ENCODE results near the gene ZNF622. TPM values are rescaled to one million over a fixed set of nuclear protein-coding genes. Genes with fewer than 3 reads are reported as not detected.

The ZNF622 gene
- total RNA-seq, 1 donor from 2014 or later: 40.0 TPM

GRCh38 chr5:16461782-16462181 lies 3.8 kb downstream of the ZNF622 start:
- H3K4me3 Mint-ChIP-seq (ENCODE audit: unreplicated experiment): no peak overlapping the region

GRCh38 chr5:16461026-16461425 lies 4.6 kb downstream of the ZNF622 start:
- no peaks in the 10 kb centered on the region for H3K9me3 Mint-ChIP-seq (ENCODE audit: unreplicated experiment)
- H3K4me3 Mint-ChIP-seq (ENCODE audit: unreplicated experiment): no peak overlapping the region
- H3K4me1 Mint-ChIP-seq (ENCODE audit: low read depth, unreplicated experiment): peaks cover 15% of the 10 kb centered on the region
- TF ChIP-seq CTCF (IDR thresholded peaks at IDR 0.05; ENCODE audit: partially characterized antibody, unreplicated experiment): no peak
- H3K36me3 Mint-ChIP-seq (ENCODE audit: unreplicated experiment): no peaks in the 10 kb centered on the region
- DNase-seq: no peak
- no peaks in the 10 kb centered on the region for H3K27me3 Mint-ChIP-seq (ENCODE audit: unreplicated experiment)
- H3K27ac Mint-ChIP-seq (ENCODE audit: unreplicated experiment): no peak overlapping the region

More at GRCh38 chr5:16461782-16462181, 3.8 kb downstream of the ZNF622 start:
- Mint-ChIP-seq H3K9me3 (ENCODE audit: unreplicated experiment) (peaks cover 4% of the 10 kb centered on the region), H3K27ac (ENCODE audit: unreplicated experiment) (no peak overlapping the region), H3K27me3 (ENCODE audit: unreplicated experiment) (peaks cover 3% of the 10 kb centered on the region), H3K36me3 (ENCODE audit: unreplicated experiment) (no peaks in the 10 kb centered on the region), H3K4me1 (ENCODE audit: low read depth, unreplicated experiment) (peaks cover 13% of the 10 kb centered on the region)
- TF ChIP-seq CTCF (IDR thresholded peaks at IDR 0.05; ENCODE audit: partially characterized antibody, unreplicated experiment): no peak
- no peak for DNase-seq

GRCh38 chr5:16459451-16459850 lies 6.1 kb downstream of the ZNF622 start:
- H3K36me3 Mint-ChIP-seq (ENCODE audit: unreplicated experiment): no peaks in the 10 kb centered on the region
- no peaks in the 10 kb centered on the region for H3K27me3 Mint-ChIP-seq (ENCODE audit: unreplicated experiment)
- no peak for TF ChIP-seq CTCF (IDR thresholded peaks at IDR 0.05; ENCODE audit: partially characterized antibody, unreplicated experiment)
- DNase-seq: no peak
- no peak overlapping the region for H3K27ac Mint-ChIP-seq (ENCODE audit: unreplicated experiment)
- H3K4me1 Mint-ChIP-seq (ENCODE audit: low read depth, unreplicated experiment): peaks cover 14% of the 10 kb centered on the region
- H3K4me3 Mint-ChIP-seq (ENCODE audit: unreplicated experiment): no peak overlapping the region
- no peaks in the 10 kb centered on the region for H3K9me3 Mint-ChIP-seq (ENCODE audit: unreplicated experiment)

GRCh38 chr5:16457853-16458252 lies 7.7 kb downstream of the ZNF622 start:
- no peaks in the 10 kb centered on the region for H3K27me3 Mint-ChIP-seq (ENCODE audit: unreplicated experiment)
- TF ChIP-seq CTCF (IDR thresholded peaks at IDR 0.05; ENCODE audit: partially characterized antibody, unreplicated experiment): no peak
- H3K9me3 Mint-ChIP-seq (ENCODE audit: unreplicated experiment): no peaks in the 10 kb centered on the region
- H3K27ac Mint-ChIP-seq (ENCODE audit: unreplicated experiment): no peak overlapping the region
- DNase-seq: no peak
- no peak overlapping the region for H3K4me3 Mint-ChIP-seq (ENCODE audit: unreplicated experiment)
- H3K4me1 Mint-ChIP-seq (ENCODE audit: low read depth, unreplicated experiment): peaks cover 3% of the 10 kb centered on the region
- H3K36me3 Mint-ChIP-seq (ENCODE audit: unreplicated experiment): no peaks in the 10 kb centered on the region

- Mint-ChIP-seq H3K9me3 (ENCODE audit: unreplicated experiment) (no peaks in the 10 kb centered on the region), H3K4me3 (ENCODE audit: unreplicated experiment) (no peak overlapping the region), H3K36me3 (ENCODE audit: unreplicated experiment) (no peaks in the 10 kb centered on the region), H3K27me3 (ENCODE audit: unreplicated experiment) (no peaks in the 10 kb centered on the region), H3K27ac (ENCODE audit: unreplicated experiment) (no peak overlapping the region), H3K4me1 (ENCODE audit: low read depth, unreplicated experiment) (peaks cover 3% of the 10 kb centered on the region)
- no peak for DNase-seq
- no peak for TF ChIP-seq CTCF (IDR thresholded peaks at IDR 0.05; ENCODE audit: partially characterized antibody, unreplicated experiment)
Measured at GRCh38 chr5:16457451-16457850, 8.1 kb downstream of the ZNF622 start.
